Effector memory CD8-positive, alpha-beta T cell (primary cell): ENCODE results near the gene MED13L.
"Not testable (repeated sequence)": the region's sequence is repeated elsewhere in the genome, so short reads cannot be mapped to it uniquely, and the experiment has no call there.

Experiments
- ATAC-seq: fragments of 150-1000 bp; cut with Tn5 transposase; replicated peaks from 2 replicates; pipeline ENCODE4 v1.10.0; 2021; ENCODE audit warnings: mild to moderate bottlenecking, moderate library complexity
- DNase-seq, 3 experiments: peaks; one replicate each; pipeline ENCODE4 v3.0.0; 2021
- H3K27ac Mint-ChIP-seq, 2 donors: one replicate each; pipeline ENCODE4 v1.8.0; 2022; ENCODE audit warnings: mild to moderate bottlenecking in 2 of 2, mixed read lengths in 2 of 2, moderate library complexity in 2 of 2
- H3K27me3 Mint-ChIP-seq, 2 donors: one replicate each; pipeline ENCODE4 v1.8.0; 2022; ENCODE audit warnings: mixed read lengths in 2 of 2
- H3K36me3 Mint-ChIP-seq: one replicate; pipeline ENCODE4 v1.8.0; 2022; ENCODE audit warnings: mild to moderate bottlenecking, moderate library complexity, mixed read lengths; ENCODE audit not compliant: insufficient read depth
- H3K4me1 Mint-ChIP-seq, 2 donors: one replicate each; pipeline ENCODE4 v1.8.0; 2022; ENCODE audit warnings: low read depth in 2 of 2, mixed read lengths in 2 of 2
- H3K4me3 Mint-ChIP-seq, 2 donors: one replicate each; pipeline ENCODE4 v1.8.0; 2022; ENCODE audit warnings: mild to moderate bottlenecking in 2 of 2, mixed read lengths in 2 of 2, moderate library complexity in 2 of 2
- H3K9me3 Mint-ChIP-seq, 2 donors: one replicate each; pipeline ENCODE4 v1.8.0; 2022; ENCODE audit warnings: mixed read lengths in 2 of 2

Gene MED13L

GRCh38 chr12:116244474-116245090, 32.9 kb downstream of the MED13L start:
- H3K4me1 Mint-ChIP-seq = peaks cover 34 to 68% of the 10 kb centered on the region in 2 donors
- H3K27me3 Mint-ChIP-seq = no peaks in the 10 kb centered on the region
- DNase-seq (no peak), ATAC-seq (no peak)
- H3K27ac Mint-ChIP-seq = peak overlapping the region in 1 of 2 donors; percentile 32
- H3K9me3 Mint-ChIP-seq = peaks cover 0 to 1% of the 10 kb centered on the region in 2 donors
- H3K36me3 Mint-ChIP-seq = peaks cover 4% of the 10 kb centered on the region
- H3K4me3 Mint-ChIP-seq = peak overlapping the region in 1 of 2 donors; percentile 23

GRCh38 chr12:116244001-116244400, 33.5 kb downstream of the MED13L start:
- Mint-ChIP-seq H3K27me3 (no peaks in the 10 kb centered on the region), H3K4me3 (peak overlapping the region in 1 of 2 donors; percentile 23), H3K27ac (peak overlapping the region in 1 of 2 donors; percentile 32), H3K36me3 (peaks cover 4% of the 10 kb centered on the region), H3K9me3 (no peaks in the 10 kb centered on the region), H3K4me1 (peaks cover 36 to 65% of the 10 kb centered on the region in 2 donors)
- no peak for DNase-seq
- peak; percentile 44 for ATAC-seq

GRCh38 chr12:116242740-116243139, 34.8 kb downstream of the MED13L start:
- ATAC-seq = no peak
- H3K4me1 Mint-ChIP-seq = peaks cover 32 to 52% of the 10 kb centered on the region in 2 donors
- H3K4me3 Mint-ChIP-seq = no peak overlapping the region
- H3K9me3 Mint-ChIP-seq = no peaks in the 10 kb centered on the region
- peaks cover 4% of the 10 kb centered on the region for H3K36me3 Mint-ChIP-seq
- no peak for DNase-seq
- H3K27me3 Mint-ChIP-seq = no peaks in the 10 kb centered on the region
- H3K27ac Mint-ChIP-seq = no peak overlapping the region

- H3K36me3 Mint-ChIP-seq = peaks cover 4% of the 10 kb centered on the region
- no peak for ATAC-seq
- H3K27me3 Mint-ChIP-seq = no peaks in the 10 kb centered on the region
- H3K27ac Mint-ChIP-seq = peak overlapping the region in 1 of 2 donors; percentile 20
- no peak overlapping the region for H3K4me3 Mint-ChIP-seq
- peaks cover 33 to 57% of the 10 kb centered on the region in 2 donors for H3K4me1 Mint-ChIP-seq
- no peaks in the 10 kb centered on the region for H3K9me3 Mint-ChIP-seq
- no peak for DNase-seq
Measured at GRCh38 chr12:116241157-116241759, 36.2 kb downstream of the MED13L start.

GRCh38 chr12:116238570-116239119, 38.8 kb downstream of the MED13L start:
- not testable (repeated sequence) for H3K9me3 Mint-ChIP-seq, H3K27me3 Mint-ChIP-seq, H3K36me3 Mint-ChIP-seq, DNase-seq, H3K4me3 Mint-ChIP-seq, ATAC-seq, H3K27ac Mint-ChIP-seq
- peaks cover 21 to 39% of the 10 kb centered on the region in 2 donors for H3K4me1 Mint-ChIP-seq

GRCh38 chr12:116238149-116238548, 39.3 kb downstream of the MED13L start:
- no peaks in the 10 kb centered on the region for H3K9me3 Mint-ChIP-seq
- ATAC-seq (no peak), DNase-seq (no peak)
- no peaks in the 10 kb centered on the region for H3K27me3 Mint-ChIP-seq
- no peak overlapping the region for H3K4me3 Mint-ChIP-seq
- H3K4me1 Mint-ChIP-seq = peaks cover 17 to 34% of the 10 kb centered on the region in 2 donors
- H3K27ac Mint-ChIP-seq = no peak overlapping the region
- peaks cover 4% of the 10 kb centered on the region for H3K36me3 Mint-ChIP-seq

GRCh38 chr12:116236976-116237375, 40.5 kb downstream of the MED13L start:
- Mint-ChIP-seq H3K27ac (no peak overlapping the region), H3K4me3 (no peak overlapping the region), H3K9me3 (no peaks in the 10 kb centered on the region), H3K4me1 (peaks cover 17 to 30% of the 10 kb centered on the region in 2 donors), H3K27me3 (no peaks in the 10 kb centered on the region), H3K36me3 (no peaks in the 10 kb centered on the region)
- ATAC-seq = no peak
- no peak for DNase-seq

- Mint-ChIP-seq H3K27me3 (no peaks in the 10 kb centered on the region), H3K4me1 (peaks cover 17 to 30% of the 10 kb centered on the region in 2 donors), H3K36me3 (no peaks in the 10 kb centered on the region), H3K4me3 (no peak overlapping the region), H3K9me3 (no peaks in the 10 kb centered on the region), H3K27ac (peak overlapping the region; percentile 54 to 74)
- peak; percentile 75 for ATAC-seq
- peak; percentile 17 to 37 (median 18) for DNase-seq
Measured at GRCh38 chr12:116236148-116236731, 41.3 kb downstream of the MED13L start.

GRCh38 chr12:116234148-116234547, 43.3 kb downstream of the MED13L start:
- H3K36me3 Mint-ChIP-seq, DNase-seq, H3K9me3 Mint-ChIP-seq, ATAC-seq, H3K27ac Mint-ChIP-seq, H3K27me3 Mint-ChIP-seq, H3K4me3 Mint-ChIP-seq: not testable (repeated sequence)
- peaks cover 11 to 25% of the 10 kb centered on the region in 2 donors for H3K4me1 Mint-ChIP-seq

GRCh38 chr12:116233669-116234068, 43.8 kb downstream of the MED13L start:
- Mint-ChIP-seq H3K27ac (no peak overlapping the region), H3K4me1 (peaks cover 11 to 27% of the 10 kb centered on the region in 2 donors), H3K4me3 (no peak overlapping the region), H3K9me3 (no peaks in the 10 kb centered on the region), H3K27me3 (no peaks in the 10 kb centered on the region), H3K36me3 (peaks cover 4% of the 10 kb centered on the region)
- ATAC-seq (no peak), DNase-seq (no peak)

- no peak for ATAC-seq
- Mint-ChIP-seq H3K36me3 (peaks cover 8% of the 10 kb centered on the region), H3K4me3 (no peak overlapping the region), H3K4me1 (peaks cover 2 to 30% of the 10 kb centered on the region in 2 donors), H3K9me3 (no peaks in the 10 kb centered on the region), H3K27me3 (no peaks in the 10 kb centered on the region), H3K27ac (no peak overlapping the region)
- DNase-seq = no peak
Measured at GRCh38 chr12:116227811-116228210, 49.7 kb downstream of the MED13L start.

- Mint-ChIP-seq H3K36me3 (peaks cover 8% of the 10 kb centered on the region), H3K27me3 (no peaks in the 10 kb centered on the region), H3K9me3 (no peaks in the 10 kb centered on the region), H3K27ac (no peak overlapping the region), H3K4me1 (peaks cover 5 to 29% of the 10 kb centered on the region in 2 donors), H3K4me3 (no peak overlapping the region)
- ATAC-seq (no peak), DNase-seq (no peak)
Measured at GRCh38 chr12:116226026-116226425, 51.5 kb downstream of the MED13L start.

GRCh38 chr12:116222358-116222757, 55.1 kb downstream of the MED13L start:
- Mint-ChIP-seq H3K4me1 (peaks cover 14 to 29% of the 10 kb centered on the region in 2 donors), H3K27me3 (no peaks in the 10 kb centered on the region), H3K4me3 (no peak overlapping the region), H3K36me3 (no peaks in the 10 kb centered on the region), H3K9me3 (no peaks in the 10 kb centered on the region), H3K27ac (no peak overlapping the region)
- no peak for ATAC-seq
- no peak for DNase-seq

GRCh38 chr12:116220756-116221155, 56.7 kb downstream of the MED13L start:
- no peak for DNase-seq
- Mint-ChIP-seq H3K27me3 (no peaks in the 10 kb centered on the region), H3K36me3 (no peaks in the 10 kb centered on the region), H3K9me3 (no peaks in the 10 kb centered on the region), H3K4me3 (no peak overlapping the region), H3K27ac (no peak overlapping the region), H3K4me1 (peaks cover 30 to 40% of the 10 kb centered on the region in 2 donors)
- ATAC-seq = no peak
